ENCODE results near the gene SEMA3E.
A peak's percentile ranks its signal among the peaks of the same experiment; 100 is the strongest.

The SEMA3E gene

DNA sequence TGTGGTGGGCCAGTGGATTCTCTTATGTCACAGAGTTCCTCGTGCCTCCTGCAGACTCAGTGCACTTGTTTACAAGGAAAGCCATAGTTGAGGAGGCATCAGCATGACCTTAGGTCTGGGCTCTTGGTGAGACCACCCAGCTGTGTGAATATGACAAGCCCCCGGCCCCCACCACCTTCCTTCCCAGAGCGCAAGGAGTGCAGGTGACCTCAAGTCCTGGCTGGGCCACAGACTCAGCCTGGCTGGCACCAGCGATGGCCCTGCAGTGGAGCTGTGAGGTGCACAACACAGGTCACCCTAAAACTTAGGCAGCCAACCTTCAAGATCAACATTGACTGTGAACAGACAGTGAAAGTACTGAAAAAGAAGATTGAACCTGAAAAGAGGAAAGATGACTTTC is 14.2 kb upstream of the SEMA3E start:
- ChIA-PET POLR2A (no interaction called here), CTCF (interaction anchor here (1.1 kb wide), 1 partner anchor 8 kb away, joined by 3 read pairs; no protein-coding TSS in a partner anchor)
- TF ChIP-seq, protein P1, sequence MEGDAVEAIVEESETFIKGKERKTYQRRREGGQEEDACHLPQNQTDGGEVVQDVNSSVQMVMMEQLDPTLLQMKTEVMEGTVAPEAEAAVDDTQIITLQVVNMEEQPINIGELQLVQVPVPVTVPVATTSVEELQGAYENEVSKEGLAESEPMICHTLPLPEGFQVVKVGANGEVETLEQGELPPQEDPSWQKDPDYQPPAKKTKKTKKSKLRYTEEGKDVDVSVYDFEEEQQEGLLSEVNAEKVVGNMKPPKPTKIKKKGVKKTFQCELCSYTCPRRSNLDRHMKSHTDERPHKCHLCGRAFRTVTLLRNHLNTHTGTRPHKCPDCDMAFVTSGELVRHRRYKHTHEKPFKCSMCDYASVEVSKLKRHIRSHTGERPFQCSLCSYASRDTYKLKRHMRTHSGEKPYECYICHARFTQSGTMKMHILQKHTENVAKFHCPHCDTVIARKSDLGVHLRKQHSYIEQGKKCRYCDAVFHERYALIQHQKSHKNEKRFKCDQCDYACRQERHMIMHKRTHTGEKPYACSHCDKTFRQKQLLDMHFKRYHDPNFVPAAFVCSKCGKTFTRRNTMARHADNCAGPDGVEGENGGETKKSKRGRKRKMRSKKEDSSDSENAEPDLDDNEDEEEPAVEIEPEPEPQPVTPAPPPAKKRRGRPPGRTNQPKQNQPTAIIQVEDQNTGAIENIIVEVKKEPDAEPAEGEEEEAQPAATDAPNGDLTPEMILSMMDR (IDR thresholded peaks at IDR 0.05; ENCODE audit: control extremely low read depth, extremely low read depth, low read depth, missing control alignments): no peak
- no peak for DNase-seq (ENCODE audit: extremely low spot score)

DNA sequence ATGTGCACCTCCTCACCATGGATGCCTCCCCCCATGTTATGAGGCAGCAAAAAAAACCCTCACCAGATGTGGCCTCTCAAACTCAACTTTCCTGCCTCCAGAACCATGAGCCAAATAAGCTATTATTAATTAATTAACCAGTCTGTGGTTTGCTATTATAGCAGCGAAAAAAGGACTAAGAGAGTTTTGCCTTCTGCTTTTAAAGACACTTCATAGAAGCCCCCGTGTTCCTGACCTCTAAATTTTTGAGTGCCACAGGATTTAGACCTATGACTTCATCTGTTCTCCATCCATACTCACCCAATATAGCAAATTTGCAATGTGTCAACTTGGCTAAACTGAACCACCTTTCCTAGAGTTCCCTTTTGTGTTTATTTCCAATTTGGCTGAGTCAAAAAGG is 9.2 kb upstream of the SEMA3E start:
- no peak for DNase-seq (ENCODE audit: extremely low spot score)
- TF ChIP-seq, protein P1 (IDR thresholded peaks at IDR 0.05; ENCODE audit: control extremely low read depth, extremely low read depth, low read depth, missing control alignments): no peak
- ChIA-PET CTCF (interaction anchor here (1.0 to 1.6 kb wide), 3 partner anchors 14 to 16 kb away, joined by 3 to 4 read pairs (median 3); no protein-coding TSS in a partner anchor), POLR2A (no interaction called here)

DNA sequence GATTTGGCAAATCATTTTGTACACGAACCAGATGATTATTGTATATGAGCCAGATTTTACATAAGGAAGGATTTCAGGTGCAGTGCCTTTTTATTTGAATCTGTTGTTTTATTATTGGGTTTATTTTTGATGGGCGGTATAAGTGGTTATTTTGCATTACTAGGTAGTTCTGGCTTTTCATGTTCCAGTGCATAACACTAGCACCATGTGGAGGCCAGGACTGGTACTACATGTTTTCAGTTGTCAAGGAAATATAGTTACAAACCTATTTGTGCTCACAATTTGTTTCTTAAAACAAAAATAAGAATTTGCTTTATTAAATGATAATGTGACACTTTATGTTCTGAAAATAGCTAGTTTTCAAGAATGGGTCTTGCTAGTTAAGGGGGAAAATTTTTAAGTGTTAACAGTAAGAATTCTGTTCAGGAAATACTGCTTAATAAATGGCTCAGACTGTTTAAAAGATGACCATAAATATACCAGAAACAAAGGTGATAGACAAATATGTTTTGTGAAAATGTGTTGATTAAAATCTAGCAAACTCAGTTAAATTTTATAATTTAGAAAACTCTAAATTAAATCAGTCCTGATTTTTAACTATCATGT is 7.1 kb upstream of the SEMA3E start:
- ChIA-PET CTCF (interaction anchor here (0.9 to 1.4 kb wide), 4 partner anchors 13 to 845 kb away, joined by 3 to 11 read pairs (median 4); no protein-coding TSS in a partner anchor), POLR2A (no interaction called here)
- DNase-seq (ENCODE audit: extremely low spot score): peak; percentile 26
- TF ChIP-seq, protein P1 (IDR thresholded peaks at IDR 0.05; ENCODE audit: control extremely low read depth, extremely low read depth, low read depth, missing control alignments): peak; percentile 79

DNA sequence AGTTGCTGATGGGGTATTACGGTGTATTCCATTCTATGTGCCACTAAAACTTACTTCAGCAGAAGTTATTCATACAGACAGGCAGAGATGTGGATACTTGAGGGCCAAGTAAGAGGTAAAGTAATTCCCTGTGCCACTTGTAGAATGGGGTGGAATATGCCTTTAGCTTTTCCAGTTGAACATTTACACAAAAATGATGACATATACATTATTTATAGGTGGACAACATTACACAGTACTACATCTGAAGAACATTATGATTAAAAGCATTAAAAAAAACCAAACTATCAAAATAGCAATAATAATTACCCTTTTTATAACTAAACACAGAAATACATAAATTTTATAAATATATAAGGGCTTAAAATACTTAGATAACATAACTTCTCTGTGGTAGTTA is 3.5 kb upstream of the SEMA3E start:
- ChIA-PET POLR2A (no interaction called here), CTCF (interaction anchor here (0.9 kb wide), 1 partner anchor 22 kb away, joined by 3 read pairs; no protein-coding TSS in a partner anchor)
- TF ChIP-seq, protein P1 (IDR thresholded peaks at IDR 0.05; ENCODE audit: control extremely low read depth, extremely low read depth, low read depth, missing control alignments): no peak
- DNase-seq (ENCODE audit: extremely low spot score): no peak

DNA sequence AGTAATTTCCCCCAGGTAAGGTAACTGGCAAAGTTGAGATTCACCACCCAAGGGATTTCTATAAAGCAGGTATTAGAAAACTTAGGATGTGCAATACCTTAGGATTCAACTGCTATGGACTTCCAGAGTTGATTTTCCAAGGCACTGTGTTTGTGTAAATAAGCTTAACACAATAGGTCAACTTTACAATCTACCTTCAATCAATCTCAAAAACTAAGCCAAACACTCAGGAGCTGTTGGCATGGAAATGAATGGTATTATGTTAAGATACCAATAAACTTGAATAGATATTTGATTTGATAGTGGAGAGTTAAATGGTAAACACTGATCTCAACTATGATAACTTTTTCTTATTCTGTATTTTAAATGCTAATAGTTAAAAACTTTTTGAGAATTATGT is 762 bp upstream of the SEMA3E start:
- TF ChIP-seq, protein P1 (IDR thresholded peaks at IDR 0.05; ENCODE audit: control extremely low read depth, extremely low read depth, low read depth, missing control alignments): no peak
- ChIA-PET POLR2A (no interaction called here), CTCF (interaction anchor here (0.6 kb wide), 1 partner anchor 22 kb away, joined by 3 read pairs; no protein-coding TSS in a partner anchor)
- DNase-seq (ENCODE audit: extremely low spot score): no peak

DNA sequence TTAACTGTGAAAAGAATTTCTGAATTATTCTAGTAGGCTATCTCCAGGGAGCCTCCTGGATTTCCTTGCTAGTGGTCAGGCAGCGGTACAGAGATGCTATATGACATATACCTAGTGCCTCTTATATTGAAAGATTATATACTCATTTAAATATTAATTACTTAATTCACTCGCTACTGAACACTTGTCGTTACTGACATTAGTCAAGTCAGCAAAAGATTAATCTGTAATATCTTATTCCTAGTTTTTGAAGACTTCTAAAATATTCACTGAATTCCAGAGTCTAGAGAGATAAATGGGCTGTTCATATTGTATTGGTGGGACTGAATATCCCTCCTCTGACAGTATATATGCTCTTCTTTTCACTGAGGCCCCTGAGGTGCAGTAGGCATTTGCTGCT is 2.9 kb downstream of the SEMA3E start:
- CTCF ChIA-PET: no interaction called here
- no peak for DNase-seq (ENCODE audit: extremely low spot score)
- TF ChIP-seq, protein P1 (IDR thresholded peaks at IDR 0.05; ENCODE audit: control extremely low read depth, extremely low read depth, low read depth, missing control alignments): no peak
- POLR2A ChIA-PET: no interaction called here

Data from GM10248 (cell line).